ENCODE data around the gene E2F7.

E2F7 gene

DNA sequence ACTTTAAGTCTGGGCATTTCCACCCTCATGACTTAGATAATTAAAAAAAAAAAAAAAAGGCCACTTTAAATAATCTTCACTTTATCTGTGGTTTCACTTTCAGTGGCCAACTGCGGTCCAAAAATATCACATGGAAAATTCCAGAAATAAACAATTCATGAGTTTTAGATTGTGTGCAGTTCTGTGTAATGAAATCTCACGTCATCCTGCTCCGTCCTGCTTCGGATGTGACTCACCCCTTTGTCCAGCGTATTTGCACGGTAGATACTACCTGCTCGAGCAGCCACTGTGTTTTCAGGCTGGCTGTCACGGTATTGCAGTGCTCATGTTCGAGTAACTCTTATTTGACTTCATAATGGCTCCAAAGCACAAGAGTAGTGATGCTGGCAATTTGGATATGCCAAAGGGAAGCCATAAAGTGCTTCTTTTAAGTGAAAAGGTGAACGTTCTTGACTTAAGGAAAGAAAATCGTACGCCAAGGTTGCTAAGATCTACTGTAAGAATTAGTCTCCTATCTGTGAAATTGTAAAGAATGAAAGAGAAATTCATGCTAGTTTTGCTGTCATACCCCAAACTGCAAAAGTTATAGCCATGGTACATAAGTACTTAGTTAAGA, 2.4 kb downstream of the E2F7 start:
- FAIRE-seq = no peak

- FAIRE-seq = no peak
Observed at GRCh38 chr12:77062396-77062795, 3.0 kb downstream of the E2F7 start.

DNA sequence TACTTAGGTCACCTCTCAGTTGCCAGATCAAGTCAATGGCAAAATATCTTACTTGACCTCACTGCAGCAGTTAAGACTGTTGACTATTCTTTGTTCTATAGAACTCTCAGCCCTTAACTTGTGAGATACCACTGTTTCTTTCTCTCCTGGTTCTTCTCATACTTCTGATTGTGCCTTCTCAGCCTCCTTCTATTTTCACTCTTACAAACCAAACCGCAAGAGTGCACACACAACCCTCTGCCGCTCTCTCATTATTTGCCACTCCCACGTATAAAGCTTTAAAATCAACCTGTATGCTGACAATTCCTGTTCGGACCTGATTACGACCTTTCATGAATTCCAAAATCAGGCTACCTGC, 4.5 kb downstream of the E2F7 start:
- FAIRE-seq = no peak

DNA sequence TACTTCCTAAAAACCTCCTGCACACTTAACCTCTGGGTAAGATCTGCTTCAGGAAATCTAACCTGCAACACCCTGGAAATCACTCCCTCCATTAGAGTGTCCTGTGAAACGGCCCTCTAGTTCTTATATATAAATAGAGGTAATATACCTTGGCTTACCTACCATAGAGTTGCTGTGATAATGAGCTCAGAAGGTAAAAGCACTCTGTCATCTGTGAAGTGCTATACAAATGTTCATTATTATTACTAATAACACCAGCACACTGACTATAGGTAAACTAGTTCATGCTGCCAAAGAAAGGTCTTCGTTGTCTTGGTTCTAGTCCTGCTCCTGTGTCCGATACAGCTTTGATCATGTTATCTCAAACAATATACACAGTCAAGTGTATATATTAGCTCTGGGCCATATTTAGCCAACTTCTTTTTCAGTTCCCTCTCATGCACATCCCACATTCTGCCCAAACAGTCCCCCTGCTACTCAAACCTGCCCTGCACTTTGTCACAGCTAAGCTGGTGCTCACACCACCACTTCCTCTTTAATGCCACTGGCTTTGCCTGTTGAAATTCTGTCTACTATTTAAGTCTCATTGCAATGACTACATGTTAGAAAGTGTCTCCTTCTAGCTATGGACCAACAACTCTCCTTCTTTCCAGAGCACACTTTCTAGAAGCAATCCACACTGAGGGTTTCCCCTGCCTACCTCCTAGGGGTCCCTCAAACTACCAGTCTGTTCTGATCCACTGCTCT, 5.1 kb downstream of the E2F7 start:
- no peak for FAIRE-seq

- FAIRE-seq = no peak
Observed at GRCh38 chr12:77058740-77059139, 6.6 kb downstream of the E2F7 start.

DNA sequence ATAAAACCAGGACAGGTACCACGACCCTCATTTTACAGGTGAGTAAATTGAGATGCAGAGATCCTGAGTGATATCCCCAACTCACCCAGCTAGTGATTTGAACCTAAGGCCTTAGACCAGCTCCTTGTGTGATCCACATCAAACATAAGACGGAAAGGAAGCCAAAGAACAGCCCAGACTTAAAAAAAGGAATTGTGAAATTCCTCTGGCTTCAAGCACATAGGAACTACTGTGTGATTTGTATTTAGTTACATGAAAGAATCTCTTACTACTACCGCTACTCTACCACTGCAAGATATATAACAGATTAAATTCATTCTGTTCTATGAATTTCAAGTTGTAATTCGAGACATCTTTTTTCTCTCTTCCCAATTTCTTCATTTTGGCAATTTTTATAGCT, 10.5 kb downstream of the E2F7 start:
- FAIRE-seq = no peak

- FAIRE-seq = no peak
Observed at GRCh38 chr12:77053259-77053658, 12.1 kb downstream of the E2F7 start.

DNA sequence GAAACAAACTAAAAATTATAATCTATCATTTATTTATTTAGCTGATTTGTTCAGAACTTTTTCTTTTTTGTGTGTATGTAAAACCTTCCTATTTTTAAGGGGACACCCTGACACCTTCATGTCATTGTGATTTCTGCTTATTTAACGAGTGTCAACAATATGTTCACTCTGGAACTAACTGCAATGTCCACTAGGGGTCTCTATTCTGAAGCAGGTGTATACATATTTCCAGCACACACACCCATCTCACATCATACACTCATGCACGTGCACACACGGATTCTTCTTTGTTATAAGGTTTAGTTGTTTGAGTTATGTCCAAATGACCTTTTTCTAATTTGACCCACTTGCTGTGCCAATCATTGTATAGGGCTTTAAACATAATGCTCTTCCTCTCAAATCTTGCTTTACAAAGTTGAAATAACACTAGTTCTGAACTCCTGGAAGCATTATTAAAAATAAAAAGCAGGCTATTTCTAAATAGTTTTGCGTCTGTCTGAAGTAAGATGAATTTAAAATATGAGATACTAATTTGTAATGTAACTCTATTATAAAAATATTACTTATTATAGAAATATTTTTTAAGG, 15.5 kb downstream of the E2F7 start:
- FAIRE-seq = peak; percentile 97

- no peak for FAIRE-seq
Observed at GRCh38 chr12:77047341-77048109, 17.8 kb downstream of the E2F7 start.

GRCh38 chr12:77046468-77046867, 18.9 kb downstream of the E2F7 start:
- no peak for FAIRE-seq

GRCh38 chr12:77045183-77045582, 20.2 kb downstream of the E2F7 start:
- no peak for FAIRE-seq

- FAIRE-seq = no peak
Observed at GRCh38 chr12:77044721-77045120, 20.6 kb downstream of the E2F7 start.

- no peak for FAIRE-seq
Observed at GRCh38 chr12:77042833-77043232, 22.5 kb downstream of the E2F7 start.

GRCh38 chr12:77040231-77040630, 25.1 kb downstream of the E2F7 start:
- no peak for FAIRE-seq

- no peak for FAIRE-seq
Observed at GRCh38 chr12:77035226-77035625, 30.1 kb downstream of the E2F7 start.

DNA sequence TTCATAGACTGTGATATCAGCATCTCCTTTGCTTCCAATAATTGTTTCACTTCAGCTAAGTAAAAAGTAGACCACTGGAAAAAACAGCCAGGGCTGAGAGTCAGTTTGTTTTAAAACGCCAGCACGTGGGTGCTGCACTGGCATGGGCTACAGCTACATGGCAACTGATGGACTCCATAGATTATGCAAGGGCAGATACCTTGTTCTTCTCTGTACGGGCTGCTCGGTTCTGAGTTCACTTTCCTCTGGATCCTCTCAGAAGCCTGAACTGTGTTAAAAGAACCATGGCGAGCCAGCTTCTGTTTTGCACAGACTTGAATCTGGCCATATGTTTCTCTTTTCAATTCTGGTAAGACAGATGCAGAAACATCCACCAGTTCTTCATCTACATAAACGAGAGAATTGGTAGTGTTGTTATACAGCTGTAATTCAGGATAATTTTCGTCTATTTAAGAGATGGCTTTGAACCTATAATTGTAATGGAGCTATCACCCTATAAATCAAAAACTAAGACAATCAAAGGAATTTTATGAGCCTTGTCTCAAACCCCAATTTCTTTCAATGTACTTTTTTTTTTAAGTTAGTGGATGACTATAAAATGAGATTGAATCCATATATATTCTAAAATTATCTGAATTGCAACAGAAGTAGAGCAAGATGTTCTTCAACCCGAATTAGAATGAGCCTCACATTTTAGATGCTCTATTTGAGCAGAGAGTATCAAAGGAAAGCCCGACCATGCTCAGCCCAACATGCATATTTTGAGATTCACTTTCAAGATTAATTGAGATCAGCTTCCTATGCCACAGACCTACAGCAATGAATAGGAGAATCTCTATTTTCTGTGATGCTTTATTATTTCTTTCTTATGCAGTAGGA, 31.5 kb downstream of the E2F7 start:
- no peak for FAIRE-seq

GRCh38 chr12:77032406-77032805, 33.0 kb downstream of the E2F7 start:
- FAIRE-seq = no peak

GRCh38 chr12:77031745-77032144, 33.6 kb downstream of the E2F7 start:
- no peak for FAIRE-seq

DNA sequence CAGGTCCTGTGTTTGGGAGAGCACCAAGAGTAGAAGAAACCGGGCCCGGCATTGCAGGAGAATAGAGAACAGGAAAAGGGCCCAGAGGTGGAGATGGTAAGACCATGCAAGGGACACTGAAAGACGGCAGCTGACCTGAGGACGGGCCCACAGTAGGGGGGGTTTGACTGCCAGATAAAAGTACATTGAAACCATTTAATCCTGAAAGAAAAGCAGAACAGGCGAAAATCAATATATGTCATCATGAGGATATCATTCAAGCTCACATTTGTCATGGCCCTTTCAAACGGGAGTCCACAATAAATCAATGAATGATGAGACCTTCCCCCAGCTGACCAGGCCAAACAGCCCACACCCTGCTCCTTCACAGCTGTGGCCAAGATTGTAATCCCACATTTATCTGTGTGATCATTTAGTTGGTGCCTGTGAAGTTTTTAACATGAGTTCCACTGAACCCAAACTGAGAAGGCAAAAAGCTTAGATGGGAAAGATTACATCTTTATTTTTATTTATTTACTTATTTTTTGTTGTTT, 39.5 kb downstream of the E2F7 start:
- FAIRE-seq = no peak

DNA sequence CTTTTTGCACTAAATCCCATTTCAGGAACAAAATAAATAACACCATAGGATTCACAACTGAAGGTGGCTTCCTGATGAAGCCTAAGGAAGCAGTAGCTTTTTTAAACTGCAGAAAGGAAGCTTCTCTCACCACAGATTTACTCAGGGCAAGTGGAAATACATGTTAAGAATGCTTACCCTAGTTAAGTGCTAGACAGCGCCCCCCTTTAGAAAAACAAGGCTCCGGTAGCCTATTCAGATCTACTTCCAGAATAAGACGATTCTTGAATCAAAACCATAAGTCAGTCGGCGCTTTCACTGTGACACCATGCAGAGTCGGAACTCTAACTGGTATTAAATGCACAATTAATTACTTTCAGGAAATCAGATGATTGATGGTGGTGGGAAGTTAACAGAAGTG, 41.9 kb downstream of the E2F7 start:
- FAIRE-seq = no peak

DNA sequence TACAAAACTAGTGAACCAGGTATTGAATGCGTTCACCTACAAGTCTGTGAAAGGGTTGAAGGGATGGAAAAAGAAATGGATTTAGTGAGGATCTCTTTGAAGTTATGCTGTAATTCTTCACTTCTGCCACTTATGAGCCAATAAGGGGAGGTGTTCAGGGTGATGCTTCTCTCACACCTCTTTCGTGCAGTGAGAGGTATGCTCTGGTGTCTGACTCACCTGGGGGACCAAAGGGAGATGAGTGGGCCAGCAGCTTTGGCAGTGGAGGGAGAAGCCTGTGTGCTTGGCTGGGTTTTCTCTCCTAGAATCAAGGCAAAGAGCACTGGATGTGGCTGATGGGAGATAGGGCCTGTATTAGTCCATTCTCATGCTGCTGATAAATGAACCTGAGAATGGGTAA, 45.4 kb downstream of the E2F7 start:
- FAIRE-seq = no peak

GRCh38 chr12:77016606-77017005, 48.8 kb downstream of the E2F7 start:
- no peak for FAIRE-seq

DNA sequence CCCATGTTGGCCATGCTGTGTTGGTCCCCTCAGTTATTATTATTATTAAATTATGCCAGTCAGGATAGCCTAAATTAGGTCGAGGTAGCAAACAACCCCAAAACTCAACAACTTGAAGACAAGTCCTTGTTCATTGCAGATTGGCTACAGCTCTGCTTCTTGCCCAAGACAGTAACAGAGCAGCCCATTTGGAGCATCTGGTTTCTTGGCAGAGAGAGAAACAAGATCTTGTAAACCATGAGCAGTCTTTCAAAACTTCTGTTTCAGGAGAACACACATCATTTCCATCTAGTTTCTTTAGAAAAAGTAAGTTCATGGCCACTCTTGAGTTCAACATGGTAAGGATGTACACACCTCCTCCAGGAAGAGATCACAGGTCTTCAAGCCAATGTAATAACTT, 52.3 kb downstream of the E2F7 start:
- FAIRE-seq = no peak

All from islet of Langerhans (tissue), 1 donor.